Epithelial cell of esophagus (primary cell): ENCODE results near the gene LAGE3.

ENCODE experiments used
- DNase-seq: peaks from one replicate; pipeline ENCODE4 v3.0.0; 2010; ENCODE audit warnings: low read depth
- H3K4me3 ChIP-seq: 2 replicates; pipeline ENCODE4 v1.5.1; 2011; ENCODE audit warnings: mild to moderate bottlenecking, low read length, control low read depth
- TF ChIP-seq, protein P1 (sequence below): IDR thresholded peaks from 2 replicates; pipeline ENCODE4 v1.5.1; 2011; ENCODE audit warnings: low read depth, mild to moderate bottlenecking, low read length, control low read depth, inconsistent platforms; ENCODE audit not compliant: insufficient read depth; ENCODE audit errors: missing control alignments

LAGE3 gene

DNA sequence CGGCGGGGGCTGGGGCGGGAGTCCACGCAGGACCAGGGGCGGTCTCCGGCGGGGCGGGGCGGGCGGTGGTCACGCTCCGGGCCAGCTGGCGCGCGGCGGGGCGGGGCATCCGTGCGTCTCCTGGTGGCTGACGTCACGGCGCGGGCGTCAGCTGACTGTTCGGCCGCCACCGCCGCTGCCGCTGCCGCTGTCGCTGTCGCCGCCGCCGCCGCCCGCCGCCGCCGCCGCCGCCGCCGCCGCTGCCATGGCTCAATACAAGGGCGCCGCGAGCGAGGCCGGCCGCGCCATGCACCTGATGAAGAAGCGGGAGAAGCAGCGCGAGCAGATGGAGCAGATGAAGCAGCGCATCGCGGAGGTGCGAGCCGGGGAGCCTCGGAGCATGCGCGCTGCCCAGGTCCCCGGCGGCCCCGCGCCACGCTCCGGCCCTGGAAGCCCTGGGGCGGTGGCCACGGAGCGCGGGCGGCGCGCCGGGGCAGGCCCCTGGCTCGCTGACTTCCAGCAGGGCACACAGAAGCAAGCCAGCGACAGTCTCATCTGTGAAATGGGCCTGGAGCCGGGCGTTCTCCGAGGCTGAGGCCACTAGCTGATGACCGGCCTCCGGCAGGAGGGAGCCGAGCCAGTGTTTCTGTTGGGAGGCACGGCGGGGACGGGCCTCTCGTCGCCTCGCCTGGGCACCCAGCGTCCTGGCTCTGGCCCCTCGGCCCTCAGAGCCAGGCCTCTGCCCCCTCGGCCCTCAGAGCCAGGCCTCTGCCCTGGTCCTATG lies 34.9 kb downstream of the LAGE3 start, which contains the start of gene FAM50A:
FAM50A (plus strand) TSS at position 150 of the 763 bp plus-strand sequence; CDS start at position 245, 95 bp downstream.
- DNase-seq, result peak; percentile 40
- TF ChIP-seq, protein P1, sequence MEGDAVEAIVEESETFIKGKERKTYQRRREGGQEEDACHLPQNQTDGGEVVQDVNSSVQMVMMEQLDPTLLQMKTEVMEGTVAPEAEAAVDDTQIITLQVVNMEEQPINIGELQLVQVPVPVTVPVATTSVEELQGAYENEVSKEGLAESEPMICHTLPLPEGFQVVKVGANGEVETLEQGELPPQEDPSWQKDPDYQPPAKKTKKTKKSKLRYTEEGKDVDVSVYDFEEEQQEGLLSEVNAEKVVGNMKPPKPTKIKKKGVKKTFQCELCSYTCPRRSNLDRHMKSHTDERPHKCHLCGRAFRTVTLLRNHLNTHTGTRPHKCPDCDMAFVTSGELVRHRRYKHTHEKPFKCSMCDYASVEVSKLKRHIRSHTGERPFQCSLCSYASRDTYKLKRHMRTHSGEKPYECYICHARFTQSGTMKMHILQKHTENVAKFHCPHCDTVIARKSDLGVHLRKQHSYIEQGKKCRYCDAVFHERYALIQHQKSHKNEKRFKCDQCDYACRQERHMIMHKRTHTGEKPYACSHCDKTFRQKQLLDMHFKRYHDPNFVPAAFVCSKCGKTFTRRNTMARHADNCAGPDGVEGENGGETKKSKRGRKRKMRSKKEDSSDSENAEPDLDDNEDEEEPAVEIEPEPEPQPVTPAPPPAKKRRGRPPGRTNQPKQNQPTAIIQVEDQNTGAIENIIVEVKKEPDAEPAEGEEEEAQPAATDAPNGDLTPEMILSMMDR, result no peak
- H3K4me3 ChIP-seq, result peak within 1 kb of the TSS; percentile 51

DNA sequence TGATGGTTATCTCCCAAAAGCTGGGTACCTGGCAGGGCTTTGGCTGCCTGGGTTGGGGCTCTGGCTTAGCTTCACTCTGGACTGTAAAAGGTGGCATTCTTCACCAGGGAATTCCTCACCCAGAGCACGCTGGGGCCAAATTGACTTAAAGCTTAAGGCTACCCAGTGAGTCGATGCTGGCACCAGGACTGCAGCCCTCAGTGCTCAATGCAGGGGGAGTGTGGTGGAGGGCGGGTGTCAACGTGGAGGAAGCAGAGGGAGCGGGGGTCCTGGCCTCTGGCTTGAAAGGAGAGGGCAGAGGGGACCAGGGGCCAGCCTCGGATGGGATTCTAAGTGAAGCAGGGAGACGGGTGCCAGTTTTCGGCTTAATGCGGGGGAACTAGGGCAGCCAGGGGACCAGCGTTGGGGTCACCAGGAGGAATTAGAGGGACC lies 35.6 kb downstream of the LAGE3 start:
- peak overlapping the region; percentile 11 for H3K4me3 ChIP-seq
- TF ChIP-seq, protein P1, result no peak
- no peak for DNase-seq

DNA sequence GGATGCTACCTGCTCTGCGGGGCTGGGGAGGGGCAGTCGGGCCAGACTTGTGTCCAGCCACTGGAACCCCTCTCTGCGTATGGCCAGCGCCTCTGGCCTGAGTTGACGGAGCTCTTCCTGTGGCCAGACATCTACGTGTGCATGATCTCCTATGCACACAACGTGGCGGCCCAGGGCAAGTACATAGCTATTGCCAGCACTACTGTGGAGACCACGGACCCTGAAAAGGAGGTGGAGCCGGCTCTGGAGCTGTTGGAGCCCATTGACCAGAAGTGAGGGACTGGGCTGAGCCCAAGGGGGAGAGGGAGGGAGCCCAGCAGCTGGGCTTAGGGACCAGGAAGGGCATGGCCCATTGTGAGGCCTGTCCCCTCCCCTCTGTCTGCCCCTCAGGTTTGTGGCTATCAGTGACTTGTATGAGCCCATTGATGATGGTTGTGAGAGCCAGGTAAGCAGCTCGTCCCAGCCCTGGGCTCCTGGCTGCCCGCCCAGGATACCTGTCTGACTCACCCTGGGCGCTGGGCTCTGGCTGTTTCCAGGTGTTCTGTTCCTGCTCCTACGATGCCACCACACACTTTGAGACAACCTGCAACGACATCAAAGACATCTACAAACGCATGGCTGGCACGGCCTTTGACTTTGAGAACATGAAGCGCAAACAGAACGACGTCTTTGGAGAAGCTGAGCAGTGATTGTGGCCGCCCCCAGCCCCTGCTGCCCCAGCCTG lies 36.9 kb downstream of the LAGE3 start:
- TF ChIP-seq, protein P1, result no peak
- no peak overlapping the region for H3K4me3 ChIP-seq
- DNase-seq, result peak; percentile 80

DNA sequence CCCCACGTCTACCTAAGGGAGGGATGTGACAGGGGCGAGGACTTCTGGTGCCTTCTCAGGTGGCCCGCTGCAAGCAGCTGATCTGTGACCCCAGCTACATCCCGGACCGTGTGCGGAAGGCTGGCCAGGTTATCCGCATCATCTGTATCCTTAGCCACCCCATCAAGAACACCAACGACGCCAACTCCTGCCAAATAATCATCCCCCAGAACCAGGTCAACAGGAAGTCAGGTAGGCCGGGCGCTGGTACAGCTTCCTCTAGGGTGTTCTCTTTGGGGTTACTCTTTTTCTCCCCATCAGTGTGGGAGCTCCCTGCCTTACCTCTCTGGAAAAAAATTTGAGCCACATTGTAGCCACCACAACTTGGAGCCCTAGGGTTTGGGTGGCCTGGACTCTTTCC lies 37.5 kb downstream of the LAGE3 start:
- no peak for DNase-seq
- no peak overlapping the region for H3K4me3 ChIP-seq
- TF ChIP-seq, protein P1, result no peak

DNA sequence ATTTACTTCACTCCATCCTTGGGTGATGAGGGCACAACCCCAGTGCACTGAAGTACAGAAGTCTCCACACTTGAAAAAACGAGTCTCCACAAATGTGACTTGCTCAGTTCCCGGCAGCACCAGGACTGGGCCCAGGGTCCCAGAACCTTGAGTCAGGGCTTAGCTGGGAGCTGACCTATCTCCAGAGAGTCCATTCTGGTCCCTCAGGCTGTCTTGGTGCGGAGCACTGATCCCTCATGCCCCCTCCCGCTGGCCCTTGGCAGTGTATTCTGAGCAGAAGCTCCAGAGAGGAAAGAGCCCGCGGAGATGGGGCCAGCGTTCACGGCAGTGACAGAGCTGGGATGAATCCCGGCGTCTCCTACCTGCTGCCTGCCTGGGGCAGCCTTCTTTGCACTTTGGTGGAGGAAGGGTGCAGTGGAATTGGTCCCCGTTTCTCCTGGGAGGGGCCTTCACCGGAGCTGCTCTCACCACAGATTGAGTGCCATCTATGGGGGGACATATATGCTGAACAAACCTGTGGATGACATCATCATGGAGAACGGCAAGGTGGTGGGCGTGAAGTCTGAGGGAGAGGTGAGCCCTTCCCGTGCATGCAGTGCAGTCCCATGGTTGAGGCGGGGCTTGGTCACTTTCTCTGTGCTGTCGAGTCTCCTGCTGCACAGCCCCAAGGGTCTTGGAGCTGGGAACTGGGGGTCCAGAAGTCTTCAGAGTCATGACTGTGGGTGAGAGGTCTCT lies 38.3 kb downstream of the LAGE3 start:
- TF ChIP-seq, protein P1, result no peak
- H3K4me3 ChIP-seq, result no peak overlapping the region
- no peak for DNase-seq

DNA sequence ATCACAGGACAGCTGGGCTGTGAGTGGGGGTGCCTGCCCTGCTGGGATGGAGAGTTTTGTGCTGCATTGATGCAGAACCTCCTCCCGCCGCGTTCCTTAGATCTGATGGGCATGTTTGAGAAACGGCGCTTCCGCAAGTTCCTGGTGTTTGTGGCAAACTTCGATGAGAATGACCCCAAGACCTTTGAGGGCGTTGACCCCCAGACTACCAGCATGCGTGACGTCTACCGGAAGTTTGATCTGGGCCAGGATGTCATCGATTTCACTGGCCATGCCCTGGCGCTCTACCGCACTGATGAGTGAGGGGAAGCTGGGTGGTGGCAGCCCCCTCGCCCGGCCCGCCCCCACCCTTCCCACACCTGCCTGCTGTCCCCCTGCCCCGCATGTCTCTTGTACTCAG lies 39.2 kb downstream of the LAGE3 start:
- no peak overlapping the region for H3K4me3 ChIP-seq
- TF ChIP-seq, protein P1, result no peak
- DNase-seq, result no peak
